IPS-18c (cell line): ENCODE measurements around the gene ATF6.

Source experiments
- H3K4me3 ChIP-seq: 2 replicates; pipeline ENCODE4 v1.7.0; 2013; ENCODE audit warnings: low read depth, mild to moderate bottlenecking, low read length, moderate library complexity; ENCODE audit not compliant: insufficient read depth
- H3K9me3 ChIP-seq: one replicate; pipeline ENCODE4 v1.6.1; 2013; ENCODE audit warnings: mild to moderate bottlenecking, low read length, moderate library complexity; ENCODE audit not compliant: control insufficient read depth, insufficient read depth

ATF6 gene

GRCh38 chr1:162007466-162007865 lies 241.3 kb downstream of the ATF6 start:
- Histone ChIP-seq H3K4me3 (no peak overlapping the region), H3K9me3 (no peaks in the 10 kb centered on the region)

DNA sequence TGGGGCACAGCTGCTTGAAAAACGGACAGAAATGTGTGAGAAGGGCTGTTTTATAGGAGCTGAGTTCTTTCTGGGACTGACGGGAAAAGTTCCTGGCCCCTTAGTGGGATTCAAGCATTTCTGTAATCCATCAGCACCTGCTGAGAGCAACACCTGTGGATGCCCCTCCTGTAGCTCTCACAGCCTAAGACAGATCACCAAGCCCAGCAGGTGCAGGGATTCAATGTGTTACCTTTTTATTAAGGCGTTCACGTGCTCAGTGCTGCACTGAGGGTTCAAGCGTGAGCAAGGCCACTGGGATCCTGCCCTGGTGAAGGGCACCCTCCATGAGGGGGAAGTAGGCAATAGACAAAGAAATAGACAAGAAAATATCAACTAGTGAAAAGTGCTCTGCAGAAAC lies 242.7 kb downstream of the ATF6 start:
- Histone ChIP-seq H3K9me3 (peaks cover 2% of the 10 kb centered on the region), H3K4me3 (no peak overlapping the region)

GRCh38 chr1:162009501-162010174 lies 243.5 kb downstream of the ATF6 start:
- Histone ChIP-seq H3K9me3 (peaks cover 2% of the 10 kb centered on the region), H3K4me3 (no peak overlapping the region)

- Histone ChIP-seq H3K9me3 (peaks cover 2% of the 10 kb centered on the region), H3K4me3 (no peak overlapping the region)
These were observed 244.0 kb downstream of the ATF6 start for GRCh38 chr1:162010175-162010506.

DNA sequence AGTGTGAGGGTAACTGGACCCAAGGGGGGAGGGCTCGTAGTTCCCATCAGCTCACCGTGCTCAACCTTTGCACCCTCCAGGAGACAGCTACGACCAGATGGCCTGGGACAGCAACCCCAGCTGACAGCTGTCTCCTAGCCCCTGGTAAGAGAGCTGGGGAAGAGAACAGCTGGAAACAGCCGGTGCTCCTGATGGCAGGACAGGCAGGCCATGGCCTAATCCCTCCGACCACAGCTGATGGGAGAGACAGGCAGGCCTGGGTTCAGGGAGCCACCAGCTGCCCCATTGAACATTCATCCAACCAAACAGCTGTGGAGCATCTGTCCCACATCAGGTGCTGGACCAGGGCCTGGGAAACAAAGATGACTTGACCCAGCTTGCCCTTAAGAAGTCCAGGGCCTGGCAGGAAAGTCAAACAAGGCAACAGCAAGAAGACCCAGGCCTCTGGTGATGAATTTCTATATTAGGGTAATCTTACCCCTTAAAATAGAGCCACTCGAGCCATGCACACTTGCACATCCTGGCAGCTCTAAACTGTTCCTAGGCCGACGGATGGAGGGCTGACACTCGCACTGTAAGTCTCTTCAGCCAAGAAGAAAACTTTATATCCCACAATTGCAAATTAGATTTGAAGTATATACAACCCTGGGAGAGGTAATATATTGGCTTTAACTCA lies 245.4 kb downstream of the ATF6 start:
- H3K9me3 ChIP-seq, result peaks cover 2% of the 10 kb centered on the region
- no peak overlapping the region for H3K4me3 ChIP-seq

DNA sequence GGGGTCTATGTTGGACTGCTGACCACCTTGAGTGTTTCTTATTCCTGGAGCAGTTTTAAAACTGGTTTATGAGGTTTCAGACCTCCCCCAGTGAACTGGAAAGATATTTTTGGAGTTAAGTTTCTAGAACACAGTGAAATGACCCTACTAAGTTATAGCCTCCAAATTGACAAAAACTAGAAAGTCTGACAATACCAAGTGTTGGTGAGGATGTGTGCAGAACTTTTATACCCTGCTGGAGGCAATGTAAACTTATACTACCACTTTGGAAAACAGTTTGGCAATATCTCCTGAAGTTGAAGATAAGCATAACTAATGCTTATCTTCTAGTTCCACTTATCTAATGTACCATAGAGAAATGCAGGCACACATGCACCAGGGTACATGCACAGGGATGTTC lies 247.2 kb downstream of the ATF6 start:
- Histone ChIP-seq H3K4me3 (no peak overlapping the region), H3K9me3 (peaks cover 2% of the 10 kb centered on the region)
